ENCODE results near the gene TEX36.

- no peak for TF ChIP-seq REST (IDR thresholded peaks at IDR 0.05; ENCODE audit: insufficient read depth in 1 of 2, low read depth in 2 of 2, low read length in 1 of 2)
- no peak for TF ChIP-seq SIN3A (IDR thresholded peaks at IDR 0.05; ENCODE audit: borderline replicate concordance, insufficient read depth, low read depth, low read length)
- TF ChIP-seq, protein P1, sequence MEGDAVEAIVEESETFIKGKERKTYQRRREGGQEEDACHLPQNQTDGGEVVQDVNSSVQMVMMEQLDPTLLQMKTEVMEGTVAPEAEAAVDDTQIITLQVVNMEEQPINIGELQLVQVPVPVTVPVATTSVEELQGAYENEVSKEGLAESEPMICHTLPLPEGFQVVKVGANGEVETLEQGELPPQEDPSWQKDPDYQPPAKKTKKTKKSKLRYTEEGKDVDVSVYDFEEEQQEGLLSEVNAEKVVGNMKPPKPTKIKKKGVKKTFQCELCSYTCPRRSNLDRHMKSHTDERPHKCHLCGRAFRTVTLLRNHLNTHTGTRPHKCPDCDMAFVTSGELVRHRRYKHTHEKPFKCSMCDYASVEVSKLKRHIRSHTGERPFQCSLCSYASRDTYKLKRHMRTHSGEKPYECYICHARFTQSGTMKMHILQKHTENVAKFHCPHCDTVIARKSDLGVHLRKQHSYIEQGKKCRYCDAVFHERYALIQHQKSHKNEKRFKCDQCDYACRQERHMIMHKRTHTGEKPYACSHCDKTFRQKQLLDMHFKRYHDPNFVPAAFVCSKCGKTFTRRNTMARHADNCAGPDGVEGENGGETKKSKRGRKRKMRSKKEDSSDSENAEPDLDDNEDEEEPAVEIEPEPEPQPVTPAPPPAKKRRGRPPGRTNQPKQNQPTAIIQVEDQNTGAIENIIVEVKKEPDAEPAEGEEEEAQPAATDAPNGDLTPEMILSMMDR (IDR thresholded peaks at IDR 0.05), result no peak
- no peak for TF ChIP-seq POLR2AphosphoS5 (IDR thresholded peaks at IDR 0.05; ENCODE audit: low read depth, low read length)
- no peak for TF ChIP-seq TCF7L2 (IDR thresholded peaks at IDR 0.05; ENCODE audit: low read depth, low read length)
Measured at GRCh38 chr10:125625586-125625985, 57.4 kb downstream of the TEX36 start.
